NCI-H146 (cell line): Measurements from ENCODE around the gene ANKS1B.

Experiments used
- DNase-seq: peaks from one replicate; lab custom pipeline; 2025; lab: John Stamatoyannopoulos, UW

Gene ANKS1B

GRCh38 chr12:99453836-99454538, 530.7 kb downstream of the ANKS1B start:
- no peak for DNase-seq

GRCh38 chr12:99450036-99450630, 534.6 kb downstream of the ANKS1B start:
- DNase-seq: no peak

- no peak for DNase-seq
These were observed 539.8 kb downstream of the ANKS1B start for GRCh38 chr12:99444859-99445316.

- DNase-seq: no peak
These were observed 542.0 kb downstream of the ANKS1B start for GRCh38 chr12:99442758-99443157.

GRCh38 chr12:99439399-99439798, 545.3 kb downstream of the ANKS1B start:
- no peak for DNase-seq

GRCh38 chr12:99436584-99436983, 548.2 kb downstream of the ANKS1B start:
- DNase-seq: no peak

- no peak for DNase-seq
These were observed 549.5 kb downstream of the ANKS1B start for GRCh38 chr12:99435095-99435791.

- no peak for DNase-seq
These were observed 551.6 kb downstream of the ANKS1B start for GRCh38 chr12:99433155-99433554.

GRCh38 chr12:99431203-99431602, 553.5 kb downstream of the ANKS1B start:
- no peak for DNase-seq

- DNase-seq: no peak
These were observed 557.6 kb downstream of the ANKS1B start for GRCh38 chr12:99427104-99427503.

GRCh38 chr12:99418379-99418778, 566.4 kb downstream of the ANKS1B start:
- no peak for DNase-seq

GRCh38 chr12:99413751-99414150, 571.0 kb downstream of the ANKS1B start:
- no peak for DNase-seq

GRCh38 chr12:99393763-99394162, 591.0 kb downstream of the ANKS1B start:
- DNase-seq: no peak

GRCh38 chr12:99392091-99392850, 592.5 kb downstream of the ANKS1B start:
- no peak for DNase-seq

- no peak for DNase-seq
These were observed 594.0 kb downstream of the ANKS1B start for GRCh38 chr12:99390707-99391106.

GRCh38 chr12:99389751-99390150, 595.0 kb downstream of the ANKS1B start:
- no peak for DNase-seq

- DNase-seq: no peak
These were observed 596.0 kb downstream of the ANKS1B start for GRCh38 chr12:99388671-99389195.

- DNase-seq: no peak
These were observed 597.1 kb downstream of the ANKS1B start for GRCh38 chr12:99387661-99388060.

GRCh38 chr12:99386907-99387306, 597.8 kb downstream of the ANKS1B start:
- peak; percentile 30 for DNase-seq

- no peak for DNase-seq
These were observed 601.5 kb downstream of the ANKS1B start for GRCh38 chr12:99383258-99383657.

- DNase-seq: no peak
These were observed 602.7 kb downstream of the ANKS1B start for GRCh38 chr12:99381992-99382391.

- no peak for DNase-seq
These were observed 604.0 kb downstream of the ANKS1B start for GRCh38 chr12:99380701-99381100.
